Gastrocnemius medialis (tissue), 4 donors: Measurements from ENCODE around the gene CFAP300.

Experiments
- CTCF ChIP-seq, 5 experiments: fragments of 450-650 bp in 3 of 5; fragments of 200-600 bp in 2 of 5; sonication (generic) in 2 of 5; IDR thresholded peaks in 4 of 5; conservative IDR thresholded peaks in 1 of 5; 1 replicate in 4 of 5; 2 replicates in 1 of 5; pipeline ENCODE4 v1.5.1; 2016 to 2019; ENCODE audit warnings: antibody characterized with exemption in 5 of 5, mild to moderate bottlenecking in 3 of 5, moderate library complexity in 3 of 5
- POLR2A ChIP-seq, 2 donors: fragments of 450-650 bp; IDR thresholded peaks; one replicate each; pipeline ENCODE4 v1.6.1; 2017; ENCODE audit warnings: antibody characterized with exemption in 2 of 2, mild to moderate bottlenecking in 2 of 2, moderate library complexity in 2 of 2

- TF ChIP-seq CTCF (IDR thresholded peaks at IDR 0.05 in 4 of 5, conservative IDR thresholded peaks at IDR 0.05 in 1 of 5), result no peak
- TF ChIP-seq POLR2A (IDR thresholded peaks at IDR 0.05), result no peak
These were observed 65.2 kb downstream of the CFAP300 start for GRCh38 chr11:102112509-102112821.
